GM19193 (cell line): Measurements from ENCODE around the gene ZNF518B.
A peak's percentile ranks its signal among the peaks of the same experiment; 100 is the strongest.

Source experiments
- POLR2A ChIP-seq: IDR thresholded peaks from 4 replicates; pipeline ENCODE4 v1.6.1; 2011; ENCODE audit not compliant: insufficient read depth, insufficient read length; ENCODE audit errors: extremely low read depth

The ZNF518B gene, protein sequence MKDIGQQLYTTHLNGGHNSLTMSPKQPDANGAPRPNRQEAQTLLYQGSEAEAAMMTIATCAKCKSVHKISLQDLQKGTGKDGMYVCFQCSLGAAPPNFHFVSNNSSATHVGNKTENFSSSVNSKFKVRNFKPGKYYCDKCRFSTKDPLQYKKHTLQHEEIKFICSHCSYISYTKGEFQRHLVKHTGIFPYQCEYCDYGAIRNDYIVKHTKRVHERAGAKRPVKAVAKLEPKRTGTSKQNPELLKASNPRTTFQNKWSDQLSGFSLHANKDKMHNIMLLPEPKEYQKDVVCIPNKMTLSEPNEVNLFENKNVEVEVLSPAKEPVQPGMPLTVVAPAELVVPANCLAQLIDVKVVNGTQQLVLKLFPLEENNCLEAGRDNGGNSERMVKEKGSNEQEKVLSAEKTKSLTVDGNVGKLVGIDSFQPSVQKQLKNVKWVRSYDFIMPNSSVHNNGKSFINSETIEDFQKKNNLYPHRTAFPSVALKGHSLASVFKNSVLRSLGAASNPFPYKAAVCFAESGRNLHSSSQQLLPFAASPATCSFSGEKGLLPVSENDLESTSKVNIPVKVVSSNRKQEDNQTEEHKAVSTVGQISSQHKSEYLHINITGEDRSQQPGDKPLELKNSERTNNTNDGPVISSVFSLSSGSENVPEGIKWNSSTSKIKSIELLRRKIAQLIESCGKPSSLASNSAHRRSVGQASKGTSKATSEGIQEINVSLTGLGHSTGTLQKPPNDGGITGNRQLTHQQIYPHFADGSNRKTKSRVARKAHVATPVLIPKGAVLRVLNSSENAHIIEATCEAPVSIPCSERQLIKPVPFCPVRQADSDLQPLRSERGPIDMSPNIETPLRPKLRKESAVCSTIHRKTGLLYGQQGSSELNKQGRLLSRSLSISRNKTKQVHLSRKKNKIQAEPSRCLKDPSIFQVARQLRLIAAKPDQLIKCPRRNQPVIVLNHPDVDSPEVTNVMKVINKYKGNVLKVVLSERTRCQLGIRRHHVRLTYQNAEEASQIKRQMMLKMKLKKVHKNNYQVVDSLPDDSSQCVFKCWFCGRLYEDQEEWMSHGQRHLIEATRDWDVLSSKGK

DNA sequence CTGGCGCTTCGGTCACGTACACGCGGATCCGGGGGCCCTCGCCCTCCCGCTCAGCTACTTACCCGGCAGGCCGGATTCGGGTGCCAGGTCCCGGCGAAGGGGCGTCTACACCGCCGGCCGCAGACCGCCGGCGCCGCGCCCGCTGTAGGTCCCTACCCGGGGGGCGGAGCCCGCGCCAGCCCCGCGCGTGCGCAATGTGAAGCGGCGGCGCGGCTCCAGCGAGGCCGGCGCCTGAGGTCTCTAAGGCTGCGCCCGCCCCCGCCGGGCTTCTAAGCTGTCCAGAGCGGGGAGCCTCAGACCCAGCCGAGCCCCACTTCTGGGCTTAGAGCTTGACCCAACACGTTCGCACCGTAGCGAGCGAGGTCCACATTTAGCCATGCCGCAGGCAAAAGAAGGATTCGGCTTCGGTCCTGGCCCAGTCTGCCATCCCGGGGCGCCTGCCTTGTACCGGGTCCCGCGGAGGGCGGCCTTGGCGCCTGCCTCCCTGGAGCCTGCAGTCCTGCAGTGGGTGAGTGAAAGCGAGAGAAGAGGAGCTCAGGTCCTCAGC lies at the start of gene ZNF518B:
TSS of gene ZNF518B (minus strand) at position 172 of the 547 bp plus-strand sequence. CDS start 11,098 bp downstream, outside the sequence.
- peak; percentile 37 for TF ChIP-seq POLR2A

DNA sequence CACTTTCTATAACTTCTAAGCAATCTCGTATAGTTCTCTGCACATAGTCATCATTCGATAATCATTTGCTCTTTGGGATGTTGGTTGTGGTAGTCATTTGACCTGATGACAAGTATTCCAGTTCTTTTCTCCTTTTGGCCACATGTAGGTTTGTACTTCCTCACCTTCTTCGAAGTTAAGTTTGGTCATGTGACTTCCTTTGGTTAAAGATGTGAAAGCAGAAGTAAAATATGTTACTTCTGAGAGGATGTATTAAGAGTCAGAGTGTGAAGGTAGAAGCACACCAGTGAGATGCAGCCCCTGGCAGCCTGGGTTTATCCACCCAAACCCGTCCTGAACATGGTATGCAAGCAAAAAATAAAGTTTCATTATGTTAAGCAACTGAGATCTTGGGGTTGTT lies 48.9 kb upstream of the ZNF518B start:
- no peak for TF ChIP-seq POLR2A

DNA sequence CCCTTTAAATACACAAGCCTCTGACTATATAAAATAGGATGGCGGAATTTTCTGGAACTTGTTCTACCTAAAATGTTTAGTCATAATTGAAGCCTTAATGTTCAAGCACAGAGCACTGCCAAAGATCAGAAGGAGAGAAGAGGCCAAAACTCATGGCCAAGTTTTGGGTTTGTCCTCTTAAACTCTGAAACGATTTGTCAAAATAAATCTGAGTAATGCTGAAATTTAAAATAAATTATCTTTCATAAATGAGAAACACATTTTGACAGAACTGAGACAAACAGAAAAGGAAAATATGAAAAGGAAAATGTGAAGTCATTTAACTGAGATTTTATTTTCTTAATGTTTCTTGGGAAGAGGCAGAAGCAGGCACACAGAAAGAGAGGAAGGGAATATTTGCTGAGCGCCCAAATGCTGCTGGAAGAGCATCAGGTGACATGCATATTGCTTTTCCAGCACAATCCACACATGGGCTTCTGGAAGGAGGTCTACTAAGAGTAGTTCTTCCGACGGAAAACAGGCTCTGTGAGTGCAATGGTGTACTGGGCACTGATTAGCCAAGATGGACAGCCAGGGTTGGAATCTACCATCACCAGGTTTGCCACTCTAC lies 47.4 kb upstream of the ZNF518B start:
- no peak for TF ChIP-seq POLR2A

DNA sequence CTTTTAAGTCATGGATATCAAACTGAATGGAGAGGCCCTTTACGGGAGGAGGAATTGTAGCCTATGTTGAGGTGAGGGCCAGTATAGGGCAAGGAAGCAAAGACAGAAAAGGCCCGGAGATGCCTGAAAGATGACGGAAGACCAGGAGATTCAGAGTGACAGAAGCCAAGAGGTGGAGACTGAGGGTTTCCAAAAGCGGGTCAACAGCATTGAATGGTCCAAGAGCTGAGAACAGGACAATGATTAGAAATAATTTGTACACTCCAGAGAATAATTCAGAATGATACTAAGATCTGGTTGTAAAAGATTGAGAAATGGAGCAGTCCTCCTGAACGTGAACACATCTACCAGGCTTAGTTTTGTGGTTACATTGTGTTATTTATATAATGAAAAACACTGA lies 45.5 kb upstream of the ZNF518B start:
- no peak for TF ChIP-seq POLR2A

DNA sequence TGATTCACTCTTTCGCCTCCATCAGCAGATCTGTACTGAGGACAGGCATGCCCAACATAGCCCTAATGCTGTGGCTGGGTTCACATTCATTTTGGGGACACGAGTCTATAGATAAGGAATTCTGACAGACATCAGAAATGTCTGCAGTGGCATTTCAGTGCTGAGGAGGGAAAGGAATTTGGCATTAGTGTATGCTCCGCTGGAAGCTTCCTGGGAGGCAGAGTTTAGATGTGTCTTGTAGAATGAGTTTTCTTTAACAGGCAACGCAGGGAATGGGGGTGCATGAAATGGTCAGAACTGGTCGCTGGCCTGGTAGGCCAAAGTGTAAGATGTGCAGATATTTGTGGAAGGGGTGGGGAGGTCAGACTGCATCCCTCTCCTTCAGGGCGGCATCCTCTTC lies 43.5 kb upstream of the ZNF518B start:
- no peak for TF ChIP-seq POLR2A

DNA sequence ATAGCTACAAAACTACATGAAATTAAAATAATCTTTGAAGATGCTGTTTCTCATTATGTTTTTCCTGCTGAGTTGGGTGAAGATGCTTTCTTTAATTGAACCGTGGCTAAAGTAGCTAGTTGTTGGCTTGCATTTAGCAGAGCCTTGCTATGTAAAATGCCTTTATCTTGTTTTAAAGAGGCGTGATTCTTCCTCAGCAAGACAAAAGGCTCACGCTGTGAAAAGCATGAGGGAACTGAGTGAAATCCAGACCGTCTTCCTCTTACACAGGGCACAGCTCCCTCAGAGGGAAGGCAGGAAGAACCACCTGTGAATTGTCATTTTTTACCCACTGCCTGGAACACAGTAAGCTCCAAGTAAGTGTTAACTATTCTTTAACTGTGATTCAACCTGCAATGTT lies 39.0 kb upstream of the ZNF518B start:
- no peak for TF ChIP-seq POLR2A

DNA sequence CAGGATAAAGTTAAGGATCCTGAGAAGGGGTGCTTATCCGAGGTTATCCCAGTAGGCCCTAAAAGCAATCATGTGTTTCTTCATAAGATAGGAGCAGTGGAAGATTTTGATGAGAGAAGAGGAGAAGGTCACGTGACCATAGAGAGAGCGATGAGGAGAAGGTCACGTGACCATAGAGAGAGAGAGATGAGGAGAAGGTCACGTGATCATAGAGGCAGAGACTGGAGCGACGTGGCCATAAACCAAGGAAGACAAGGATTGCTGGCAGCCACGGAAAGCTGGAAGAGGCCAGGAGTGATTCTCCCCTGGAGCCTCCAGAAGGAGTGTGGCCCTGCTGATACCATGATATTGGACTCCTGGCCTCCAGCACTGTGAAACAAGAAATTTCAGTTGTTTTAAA lies 38.4 kb upstream of the ZNF518B start:
- no peak for TF ChIP-seq POLR2A

DNA sequence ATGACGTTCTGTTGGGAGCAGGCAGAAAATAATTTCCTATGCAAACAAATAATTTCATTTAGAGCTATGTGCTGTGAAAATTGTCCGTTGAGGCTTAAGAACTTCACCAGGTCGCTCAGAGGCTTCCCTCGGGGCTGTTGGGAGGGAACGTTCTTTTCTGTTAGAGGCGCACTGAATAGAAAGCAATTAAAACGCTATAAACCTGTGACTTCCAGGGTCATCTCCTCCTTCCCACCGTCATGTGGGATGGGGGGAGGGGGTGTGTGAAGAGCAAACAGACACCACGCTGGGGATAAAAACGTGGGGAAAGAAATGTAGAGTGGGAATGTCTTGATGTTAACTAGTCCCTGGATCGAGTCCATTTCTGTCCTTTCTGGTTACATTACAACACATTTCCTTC lies 35.2 kb upstream of the ZNF518B start:
- no peak for TF ChIP-seq POLR2A

DNA sequence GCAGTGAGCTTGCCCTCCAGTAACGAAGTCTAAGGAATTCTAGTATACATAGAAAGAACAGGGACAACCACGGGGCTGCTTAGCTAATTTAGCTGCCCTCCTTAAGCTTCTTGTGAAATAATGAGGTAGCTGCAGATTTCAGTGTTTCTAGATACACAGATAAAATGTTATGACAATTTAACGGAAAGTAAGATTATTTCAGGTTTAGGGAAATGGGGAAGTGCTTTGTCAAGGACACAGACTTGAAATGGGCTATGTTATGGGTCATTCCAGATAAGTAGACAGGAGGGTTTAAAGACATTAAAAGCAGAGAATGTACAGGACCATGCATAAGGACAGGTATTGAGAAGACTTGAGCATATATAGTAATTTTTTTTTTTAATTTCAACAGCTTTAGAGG lies 34.2 kb upstream of the ZNF518B start:
- TF ChIP-seq POLR2A, result no peak

DNA sequence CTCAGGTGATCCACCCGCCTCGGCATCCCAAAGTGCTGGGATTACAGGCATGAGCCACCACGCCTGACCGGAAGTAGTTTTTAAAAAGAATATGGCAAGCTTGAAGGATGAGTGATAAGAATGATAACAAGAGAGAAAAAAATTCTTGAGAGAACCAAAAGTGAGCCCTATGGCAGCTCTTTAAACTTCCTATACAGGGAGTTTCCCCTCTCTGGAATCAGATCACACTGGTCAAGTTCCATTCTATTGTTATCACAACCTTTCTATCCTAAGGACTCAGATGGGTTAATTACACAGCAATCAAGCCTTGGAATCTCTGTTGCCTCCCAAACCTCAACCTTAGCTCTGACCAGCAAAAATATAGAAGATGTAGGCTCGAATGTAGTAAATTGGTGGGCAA lies 33.8 kb upstream of the ZNF518B start:
- TF ChIP-seq POLR2A, result no peak

DNA sequence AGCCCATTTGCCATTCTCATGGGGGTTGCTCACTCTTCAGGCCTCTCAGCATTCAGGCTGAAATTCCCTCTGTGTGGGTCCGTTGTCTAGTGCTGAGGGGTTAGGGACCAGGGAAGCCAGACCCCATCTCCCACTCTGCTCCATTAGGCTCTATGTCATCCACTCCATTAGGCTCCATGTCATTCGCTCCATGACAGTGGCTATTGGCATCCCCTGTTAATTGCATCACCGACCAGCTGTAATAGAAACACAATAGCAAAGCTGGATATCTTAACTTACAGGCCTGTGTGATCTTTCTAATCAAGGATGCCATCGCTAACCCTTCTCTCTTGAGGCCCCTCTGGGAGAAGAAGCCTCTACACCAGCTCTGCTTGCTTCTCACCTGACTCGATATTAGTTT lies 25.7 kb upstream of the ZNF518B start:
- no peak for TF ChIP-seq POLR2A

DNA sequence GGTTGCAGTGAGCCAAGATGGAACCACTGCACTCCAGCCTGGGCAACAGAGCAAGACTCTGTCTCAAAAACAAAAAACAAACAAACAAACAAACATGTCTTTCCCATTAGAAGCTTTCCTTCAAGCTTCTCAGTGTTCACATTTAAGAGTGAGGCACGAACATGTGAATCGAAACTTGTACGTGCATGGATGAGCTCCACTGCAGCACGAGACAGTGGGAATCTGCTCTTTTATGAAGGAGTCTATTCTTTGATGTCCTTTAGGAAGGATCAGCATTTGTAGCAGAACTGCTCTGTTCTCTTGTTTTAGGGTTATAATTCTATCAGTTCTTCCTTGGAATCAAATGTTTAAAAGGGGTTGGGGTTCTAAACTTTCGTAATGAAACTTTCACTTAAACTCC lies 23.4 kb upstream of the ZNF518B start:
- no peak for TF ChIP-seq POLR2A

DNA sequence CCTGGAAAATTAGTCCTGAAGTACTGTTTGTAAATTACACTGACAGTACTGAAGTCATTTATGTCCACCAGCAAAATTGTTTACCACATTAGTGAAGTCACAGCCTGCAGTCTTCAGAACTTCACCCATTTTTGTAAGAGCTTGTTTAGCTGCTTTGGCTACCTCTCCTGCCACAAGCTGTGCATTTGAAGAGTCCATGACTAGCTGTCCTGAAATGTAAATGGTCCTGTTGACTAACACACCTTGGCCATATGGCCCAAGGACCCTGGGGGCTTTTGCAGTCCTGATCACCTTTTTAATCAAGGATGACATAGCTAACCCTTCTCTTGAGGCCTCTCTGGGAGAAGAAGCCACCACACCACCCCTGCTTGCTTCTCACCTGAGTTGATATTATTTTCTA lies 21.4 kb upstream of the ZNF518B start:
- TF ChIP-seq POLR2A, result no peak

DNA sequence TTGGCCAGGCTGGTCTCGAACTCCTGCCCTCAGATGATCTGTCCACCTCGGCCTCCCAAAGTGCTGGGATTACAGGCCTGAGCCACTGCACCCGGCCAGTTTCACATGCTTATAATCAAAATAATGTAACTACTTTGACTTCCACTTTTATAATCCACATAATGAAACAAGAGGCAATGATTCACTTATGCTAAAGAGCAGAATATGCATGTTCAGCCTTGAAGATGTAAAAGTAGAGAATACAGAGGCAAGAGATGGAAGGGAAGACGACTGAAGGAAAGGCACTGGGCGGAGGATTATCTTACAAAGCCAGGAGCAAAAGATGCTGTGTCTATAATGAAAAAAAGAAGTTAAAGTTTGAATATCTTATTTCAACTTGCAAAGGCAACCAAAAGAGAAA lies 13.3 kb upstream of the ZNF518B start:
- no peak for TF ChIP-seq POLR2A

DNA sequence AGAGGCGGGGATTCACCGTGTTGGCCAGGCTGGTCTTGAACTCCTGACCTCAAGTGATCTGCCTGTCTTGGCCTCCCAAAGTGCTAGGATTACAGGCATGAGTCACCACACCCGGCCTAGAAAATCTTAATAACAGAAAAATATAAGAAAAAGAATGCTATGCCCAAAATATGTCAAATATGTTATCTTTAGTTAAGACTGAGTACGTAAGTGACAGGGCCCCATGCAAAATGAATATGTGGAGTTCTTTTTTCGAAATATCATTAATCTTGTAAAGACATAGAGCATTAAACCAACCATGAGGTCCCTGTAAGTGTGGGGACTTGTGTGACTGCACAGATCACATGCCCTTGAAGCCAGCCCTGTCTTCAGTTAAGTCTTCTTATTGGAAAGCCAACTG lies 8.9 kb upstream of the ZNF518B start:
- TF ChIP-seq POLR2A, result no peak
